GM23248 (cell line): ENCODE data around the gene ZNF804B.

ENCODE experiments used
- EZH2 ChIP-seq: fragments of 200-600 bp; sonication (generic); IDR thresholded peaks from 2 replicates; pipeline ENCODE4 v1.6.1; 2018; ENCODE audit warnings: antibody characterized with exemption, mild to moderate bottlenecking; ENCODE audit not compliant: insufficient read depth, poor library complexity, severe bottlenecking
- EZH2phosphoT487 ChIP-seq: fragments of 200-600 bp; sonication (generic); IDR thresholded peaks from 2 replicates; pipeline ENCODE4 v1.6.1; 2018; ENCODE audit warnings: antibody characterized with exemption, moderate library complexity, mild to moderate bottlenecking, low read depth; ENCODE audit not compliant: insufficient read depth

GRCh38 chr7:89053130-89053529 lies 293.6 kb downstream of the ZNF804B start:
- no peak for TF ChIP-seq EZH2
- TF ChIP-seq EZH2phosphoT487, result no peak
